Stimulated activated naive CD4-positive, alpha-beta T cell treated with Interleukin-2 at 50 U/mL for 16 hours (primary cell): Measurements from ENCODE around the gene SCFD2.
"Not testable (repeated sequence)": the region's sequence is repeated elsewhere in the genome, so short reads cannot be mapped to it uniquely, and the experiment has no call there.

Experiments used
- DNase-seq: peaks from one replicate; lab custom pipeline; 2025; lab: John Stamatoyannopoulos, UW

Gene SCFD2

DNA sequence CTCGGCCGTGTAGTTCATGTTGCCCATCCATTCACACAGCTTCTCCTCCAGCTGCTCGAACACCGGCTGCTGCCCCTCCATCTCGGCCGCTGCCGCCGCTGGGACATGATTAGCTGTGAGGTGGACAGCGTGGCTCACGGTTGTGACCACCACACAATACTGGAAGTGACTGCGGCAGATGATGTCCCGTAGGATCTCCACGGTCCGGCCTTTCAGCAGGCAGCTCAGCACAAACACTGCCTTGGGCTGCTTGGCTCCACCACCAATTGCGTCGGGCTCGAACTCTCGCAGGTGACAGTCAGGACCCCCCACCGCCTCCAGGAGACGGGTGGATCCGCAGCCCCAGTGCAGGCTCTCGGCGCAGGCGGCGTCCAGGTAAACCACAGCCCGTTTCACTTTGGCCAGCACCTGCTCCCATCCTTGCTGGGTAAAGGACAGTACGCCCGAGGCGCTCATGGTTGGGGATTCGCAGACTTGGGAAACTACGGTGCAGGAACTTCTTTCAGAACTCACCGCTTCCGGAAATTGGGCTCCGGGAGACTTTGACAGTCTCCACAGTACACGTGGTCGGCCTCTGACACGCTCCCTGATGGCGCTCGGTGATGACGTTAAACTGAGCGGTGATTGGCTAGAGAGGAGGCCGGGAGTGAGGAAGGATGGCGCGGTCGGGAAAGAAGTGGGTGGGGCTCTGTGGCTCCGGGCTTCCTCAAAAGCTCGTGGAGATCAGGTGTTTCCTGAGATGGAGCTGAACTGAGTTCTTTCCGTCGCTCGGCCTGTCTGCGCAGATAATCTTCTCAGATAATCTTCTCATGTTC, at the start of gene SCFD2:
Gene SCFD2 (minus strand): TSS at position 576 of the 815 bp plus-strand sequence.
- DNase-seq = peak; percentile 93

DNA sequence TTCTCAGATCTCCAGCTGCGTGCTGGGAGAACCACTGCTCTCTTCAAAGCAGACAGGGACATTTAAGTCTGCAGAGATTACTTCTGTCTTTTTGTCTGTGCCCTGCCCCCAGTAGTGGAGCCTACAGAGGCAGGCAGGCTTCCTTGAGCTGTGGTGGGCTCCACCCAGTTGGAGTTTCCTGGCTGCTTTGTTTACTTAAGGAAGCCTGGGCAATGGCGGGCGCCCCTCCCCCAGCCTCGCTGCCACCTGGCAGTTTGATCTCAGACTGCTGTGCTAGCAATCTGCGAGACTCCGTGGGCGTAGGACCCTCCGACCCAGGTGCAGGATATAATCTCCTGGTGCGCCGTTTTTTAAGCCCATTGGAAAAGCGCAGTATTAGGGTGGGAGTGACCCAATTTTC, 43.6 kb upstream of the SCFD2 start:
- DNase-seq = not testable (repeated sequence)

DNA sequence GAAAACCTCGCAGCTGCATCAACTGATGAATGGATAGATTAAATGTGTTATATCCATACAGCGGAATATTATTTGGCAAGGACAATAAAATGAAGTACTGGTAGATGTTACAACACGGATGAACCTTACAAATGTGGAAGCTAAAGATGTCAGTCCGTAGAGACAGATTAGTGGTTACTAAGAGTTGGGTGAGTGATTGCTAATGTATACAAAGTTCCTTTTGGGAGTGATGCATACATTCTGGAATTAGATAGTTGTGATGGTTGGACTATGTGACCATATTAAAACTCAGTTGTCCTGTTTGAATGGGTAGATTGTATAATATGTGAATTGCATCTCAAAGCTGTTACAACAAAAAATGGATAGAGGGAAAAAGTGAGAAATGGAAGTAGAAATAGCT, 14.4 kb upstream of the SCFD2 start:
- DNase-seq = no peak

DNA sequence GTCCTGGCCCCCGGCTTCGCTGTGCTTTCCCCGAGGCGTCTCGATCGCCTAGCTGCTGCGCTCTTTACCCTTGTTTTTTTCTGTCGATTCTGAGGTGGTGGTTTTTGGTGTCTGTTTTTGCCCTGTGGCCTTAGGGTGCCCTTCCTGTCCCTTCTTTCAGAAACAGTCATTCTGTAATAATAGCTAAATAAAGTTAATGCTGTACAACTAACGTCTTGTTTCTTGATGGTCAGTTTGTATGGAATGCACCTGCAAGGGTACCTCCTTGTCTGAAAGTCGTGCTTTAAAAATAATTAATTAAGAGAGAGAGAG, 12.3 kb upstream of the SCFD2 start:
- DNase-seq = no peak

DNA sequence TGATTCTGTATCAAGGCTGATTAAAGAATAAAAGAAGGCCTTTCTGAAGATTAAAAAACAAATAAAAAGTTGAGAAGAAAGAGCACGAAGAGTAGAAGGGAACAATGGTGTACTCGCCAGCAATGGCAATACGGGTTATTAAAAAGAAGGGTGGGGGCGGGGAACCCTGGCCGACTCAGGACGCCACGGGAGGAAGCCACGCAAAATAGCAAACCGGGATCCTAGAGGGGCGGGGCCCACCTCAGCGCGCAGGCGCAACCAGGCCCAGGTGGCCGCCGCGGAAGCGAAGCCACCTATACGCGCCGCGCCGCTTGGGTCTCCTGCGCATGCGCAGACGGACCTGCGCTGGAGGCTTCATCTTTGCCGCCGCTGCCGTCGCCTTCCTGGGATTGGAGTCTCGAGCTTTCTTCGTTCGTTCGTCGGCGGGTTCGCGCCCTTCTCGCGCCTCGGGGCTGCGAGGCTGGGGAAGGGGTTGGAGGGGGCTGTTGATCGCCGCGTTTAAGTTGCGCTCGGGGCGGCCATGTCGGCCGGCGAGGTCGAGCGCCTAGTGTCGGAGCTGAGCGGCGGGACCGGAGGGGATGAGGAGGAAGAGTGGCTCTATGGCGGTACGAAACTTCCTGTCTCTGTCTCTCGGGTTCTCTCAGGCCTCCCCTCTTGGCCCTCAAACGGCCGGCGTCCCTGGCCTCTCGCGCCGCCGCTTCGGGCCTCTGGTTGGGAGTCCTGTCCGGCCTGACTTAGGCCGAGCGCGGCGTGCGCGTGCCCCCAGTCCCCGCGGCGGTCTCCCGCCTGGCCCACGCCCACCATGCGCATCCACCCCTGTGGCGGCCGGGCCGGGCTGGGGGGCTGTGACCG, 11.7 kb upstream of the SCFD2 start, which contains the start of gene FIP1L1:
Gene FIP1L1 (plus strand): TSS at position 323 of the 852 bp plus-strand sequence. CDS start 198 bp downstream, at position 521.
- peak; percentile 92 for DNase-seq

DNA sequence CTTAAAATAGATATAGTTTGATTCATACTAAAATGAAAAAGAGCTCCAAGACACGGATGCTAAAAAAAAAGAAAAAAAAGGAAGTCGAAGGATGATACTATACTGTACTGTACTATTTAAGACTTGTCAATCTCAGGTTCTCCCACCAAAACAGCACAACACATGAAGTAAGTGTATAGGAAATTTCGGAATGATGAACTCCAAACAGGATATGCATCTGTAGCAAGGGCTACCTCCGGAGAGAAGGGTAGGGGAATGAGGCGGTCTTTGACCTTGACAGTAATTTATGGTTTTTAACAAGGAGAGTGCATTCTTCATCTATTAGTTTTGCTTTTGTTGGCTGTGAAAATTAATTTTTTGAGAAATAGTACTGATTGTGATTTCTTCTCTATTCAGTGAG, 11.0 kb upstream of the SCFD2 start:
- no peak for DNase-seq

DNA sequence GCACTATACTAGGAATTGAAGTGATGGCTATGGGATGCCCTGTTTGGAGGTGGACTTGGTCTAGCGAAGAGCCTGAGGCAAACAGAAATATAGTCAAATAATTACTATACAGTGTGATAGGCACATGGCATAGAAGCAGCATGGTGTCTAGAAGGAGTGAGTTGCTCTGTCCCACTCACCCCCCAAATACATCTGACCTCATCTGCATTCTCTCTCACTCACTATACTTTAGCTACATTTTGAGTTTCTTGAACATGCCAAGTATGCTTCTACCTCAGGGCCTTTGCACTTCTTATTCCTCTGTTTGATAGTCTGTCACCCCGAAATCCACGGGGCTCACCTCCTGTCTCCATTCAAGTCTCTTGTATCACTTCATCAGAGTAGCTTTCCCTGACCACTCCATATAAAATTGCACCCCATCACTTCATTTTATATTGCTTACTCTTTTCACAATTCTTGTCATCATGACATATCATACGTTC, 9.0 kb upstream of the SCFD2 start:
- DNase-seq = no peak

DNA sequence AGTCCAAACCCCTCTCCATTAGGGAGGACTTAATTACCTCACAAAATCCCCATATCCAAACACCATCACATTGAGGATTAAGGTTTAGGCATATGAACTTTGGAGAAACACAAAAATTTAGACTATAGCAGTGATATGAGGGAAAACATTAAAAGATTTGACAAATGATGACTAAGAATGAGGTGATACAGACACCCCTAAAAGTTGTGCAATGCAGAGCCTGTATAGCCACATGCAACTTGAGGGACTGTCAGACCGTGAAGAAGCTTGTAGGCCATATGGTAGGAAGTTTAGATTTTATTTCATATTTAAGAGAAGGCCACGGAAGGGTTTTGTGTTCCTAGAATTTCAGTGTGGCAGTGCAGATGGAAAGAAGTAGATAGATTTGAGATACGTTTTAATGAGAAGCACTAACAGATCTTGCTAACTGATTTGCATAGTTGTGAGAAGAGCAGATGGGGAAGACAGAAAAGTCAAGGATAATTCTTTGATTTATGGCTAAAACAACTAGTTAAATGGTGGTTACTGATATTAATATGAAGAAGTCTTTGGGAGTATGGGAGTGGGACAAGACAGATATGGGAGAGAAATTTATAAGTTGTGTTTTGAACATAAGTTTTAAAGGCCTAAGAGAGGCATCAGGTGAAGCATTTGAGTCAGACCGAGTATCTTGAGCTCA, 6.1 kb upstream of the SCFD2 start:
- no peak for DNase-seq

DNA sequence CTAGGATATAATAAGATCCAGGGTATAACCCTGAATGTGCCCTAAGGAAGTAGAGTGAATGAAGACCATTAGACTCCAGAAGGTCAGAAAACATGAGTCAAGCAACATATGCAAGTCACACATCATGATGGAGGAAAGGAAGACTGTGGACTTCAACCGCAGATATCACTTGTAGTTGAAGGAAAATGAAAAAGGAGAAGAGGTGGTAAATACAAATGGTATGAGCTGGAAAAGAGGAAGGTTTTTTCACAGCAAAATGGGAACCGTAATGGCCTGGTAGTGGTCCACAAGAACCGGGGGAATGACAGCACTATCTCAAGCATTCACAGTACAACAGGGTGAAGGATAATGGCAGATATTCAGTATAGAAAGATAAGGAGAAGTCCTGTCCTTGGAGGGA, 5.2 kb upstream of the SCFD2 start:
- no peak for DNase-seq

DNA sequence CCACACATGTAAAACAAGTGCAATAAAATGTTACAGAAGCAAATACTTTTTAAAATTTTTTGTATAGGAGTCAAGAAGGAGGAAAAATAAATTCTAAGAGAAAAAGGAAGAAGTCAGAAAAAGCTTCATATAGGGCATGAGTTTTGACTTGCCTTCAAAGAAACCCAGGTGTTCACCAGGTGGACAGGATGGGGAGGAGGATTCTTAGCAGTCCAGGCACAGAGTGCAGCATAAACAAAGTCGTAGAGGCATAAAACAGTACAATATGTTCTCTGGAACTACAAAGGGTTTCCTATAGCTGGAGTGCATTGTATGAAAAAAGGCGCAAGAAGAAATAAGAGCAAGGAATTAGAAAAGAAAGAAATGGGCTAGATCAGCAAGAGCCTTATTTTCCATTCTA, 1.9 kb upstream of the SCFD2 start:
- no peak for DNase-seq

DNA sequence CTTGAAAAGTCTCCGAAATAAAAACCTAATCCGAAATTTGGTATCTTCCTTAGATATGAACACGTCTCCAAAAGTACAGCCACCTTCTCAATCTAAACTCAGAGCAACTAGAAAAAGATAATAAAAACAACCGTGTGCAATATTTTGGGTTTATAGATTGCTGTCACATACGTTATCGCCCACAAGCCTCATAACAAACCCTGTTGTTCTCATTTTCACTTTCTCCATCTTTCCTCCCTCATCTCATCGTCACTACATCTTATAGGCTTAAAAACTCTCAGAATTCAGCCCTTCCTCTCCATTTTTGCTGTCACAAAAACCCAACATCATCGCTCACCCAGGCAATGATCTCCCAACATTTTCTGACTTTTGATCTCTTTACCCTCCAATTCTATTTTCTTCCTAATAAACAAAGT, 448 bp upstream of the SCFD2 start:
- no peak for DNase-seq

DNA sequence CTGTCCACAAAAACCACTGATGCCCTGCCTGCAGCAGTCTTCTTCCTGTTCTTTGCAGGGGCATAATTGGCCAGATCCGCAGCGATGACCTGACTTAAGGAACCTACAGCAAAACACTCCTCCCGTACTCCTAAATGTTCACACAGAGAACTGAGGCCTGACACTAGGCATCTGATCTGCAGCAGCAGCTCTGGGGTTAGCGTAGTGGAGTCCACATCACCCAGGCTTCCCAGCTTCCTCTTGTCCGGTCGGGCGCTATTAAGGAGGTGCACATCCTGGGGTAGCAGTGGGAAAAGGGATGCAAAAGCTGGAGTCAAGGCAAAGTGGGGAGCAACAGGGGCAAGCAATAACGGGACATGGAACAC, 758 bp downstream of the SCFD2 start:
- DNase-seq = no peak

DNA sequence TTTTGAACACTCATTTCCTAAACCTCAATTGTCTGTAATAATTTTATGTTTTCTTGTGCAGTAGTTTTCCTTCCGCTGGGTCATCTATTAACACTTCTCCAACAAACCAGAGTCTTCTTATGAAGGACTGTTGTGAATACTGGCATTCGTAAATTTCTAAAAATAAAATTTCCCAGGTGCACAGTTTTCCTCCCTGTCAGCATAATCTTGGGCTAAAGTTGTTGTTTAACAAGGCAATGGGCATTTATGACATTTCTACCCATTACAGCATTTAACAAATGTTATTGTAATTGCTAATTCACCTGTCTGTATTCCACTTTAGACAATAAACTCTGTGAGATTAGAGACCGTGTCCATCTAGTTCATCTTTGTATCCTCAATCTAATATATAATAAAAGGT, 1.2 kb downstream of the SCFD2 start:
- DNase-seq = no peak

DNA sequence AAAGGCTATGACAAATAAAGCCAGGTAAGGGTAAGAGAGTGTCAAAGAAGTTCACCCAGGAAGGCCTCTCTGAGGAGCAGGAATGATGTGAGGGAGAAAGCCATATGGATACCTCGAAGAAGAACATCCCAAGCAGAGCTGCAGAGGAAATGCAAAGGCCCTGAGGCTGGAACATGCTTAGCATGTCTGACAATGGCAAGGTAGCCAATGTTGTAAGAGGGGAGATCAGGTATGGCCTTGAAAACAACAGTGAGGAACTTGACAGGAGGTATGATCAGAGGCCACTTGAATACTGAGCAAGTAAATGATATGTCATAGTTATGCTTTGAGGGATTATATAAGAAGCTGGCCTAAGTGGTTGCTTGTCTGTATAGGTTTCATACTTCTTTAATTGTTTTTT, 3.8 kb downstream of the SCFD2 start:
- no peak for DNase-seq

DNA sequence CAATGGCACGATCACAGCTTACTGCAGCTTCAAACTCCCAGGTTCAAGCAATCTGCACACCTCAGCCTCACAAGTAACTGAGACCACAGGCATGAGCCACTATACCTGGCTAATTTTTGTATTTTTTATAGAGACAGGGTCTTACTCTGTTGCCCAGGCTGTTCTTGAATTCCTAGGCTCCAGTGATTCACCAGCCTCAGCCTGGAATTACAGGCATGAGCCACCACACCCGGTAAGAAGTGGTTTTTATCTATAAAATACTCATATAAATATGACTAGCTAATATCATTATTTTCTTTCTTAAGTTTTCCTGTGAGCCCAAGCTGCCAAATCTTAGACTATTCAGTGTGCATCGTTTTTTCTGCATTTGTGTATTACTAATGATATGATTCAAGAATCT, 4.4 kb downstream of the SCFD2 start:
- DNase-seq = no peak

DNA sequence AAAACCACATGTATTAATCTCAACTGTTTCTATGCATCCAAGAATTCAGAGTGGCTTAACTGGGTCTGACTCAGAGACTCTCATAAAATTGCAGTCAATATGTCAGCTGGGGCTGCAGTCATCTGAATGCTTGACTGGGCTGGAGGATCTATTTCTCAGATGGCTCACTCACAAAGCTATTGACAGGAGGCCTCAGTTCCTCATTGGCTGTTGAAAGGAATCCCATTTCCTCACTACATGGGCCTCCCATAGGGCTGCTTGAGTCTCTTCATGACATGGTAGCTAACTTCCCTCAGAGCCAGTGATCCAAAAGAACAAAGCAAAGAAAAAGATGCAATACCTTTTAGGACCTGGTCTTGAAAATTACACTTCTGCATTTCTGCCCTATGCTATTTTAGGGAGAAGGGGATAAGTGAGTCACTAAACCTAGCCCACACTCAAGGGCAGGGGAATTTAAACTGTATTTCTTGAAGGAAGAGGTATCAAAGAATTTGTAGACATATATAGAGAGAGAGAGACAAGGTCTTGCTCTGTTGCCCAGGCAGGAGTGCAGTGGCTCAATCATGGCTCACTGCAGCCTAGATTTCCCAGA, 9.8 kb downstream of the SCFD2 start:
- DNase-seq = no peak

DNA sequence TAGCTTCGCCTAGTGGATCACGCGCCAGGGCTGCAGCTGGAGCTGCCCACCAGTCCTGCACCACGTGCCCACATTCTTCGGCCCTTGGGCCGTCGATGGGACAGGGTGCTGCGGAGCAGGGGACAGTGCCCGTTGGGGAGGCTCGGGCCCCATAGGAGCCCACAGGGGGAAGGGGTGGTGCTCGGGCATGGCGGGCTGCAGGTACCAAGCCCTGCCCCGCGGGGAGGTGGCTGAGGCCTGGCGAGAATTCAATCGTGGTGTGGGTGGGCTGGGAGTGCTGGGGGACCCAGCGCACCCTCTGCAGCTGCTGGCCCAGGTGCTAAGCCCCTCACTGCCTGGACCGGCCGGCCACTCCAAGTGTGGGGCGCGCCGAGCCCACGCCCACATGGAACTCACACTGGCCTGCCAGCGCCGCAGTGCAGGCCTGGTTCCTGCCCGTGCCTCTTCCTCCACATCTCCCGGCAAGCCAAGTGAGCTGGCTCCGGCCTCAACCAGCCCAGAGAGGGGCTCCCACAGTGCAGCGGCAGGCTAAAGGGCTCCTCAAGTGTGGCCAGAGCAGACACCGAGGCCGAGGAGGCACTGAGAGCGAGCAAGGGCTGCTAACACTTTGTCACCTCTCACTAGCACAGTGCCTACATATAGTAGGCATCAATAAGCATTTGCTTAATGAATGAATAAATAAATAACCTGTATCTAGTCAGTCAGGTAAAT, 11.7 kb downstream of the SCFD2 start:
- no peak for DNase-seq

DNA sequence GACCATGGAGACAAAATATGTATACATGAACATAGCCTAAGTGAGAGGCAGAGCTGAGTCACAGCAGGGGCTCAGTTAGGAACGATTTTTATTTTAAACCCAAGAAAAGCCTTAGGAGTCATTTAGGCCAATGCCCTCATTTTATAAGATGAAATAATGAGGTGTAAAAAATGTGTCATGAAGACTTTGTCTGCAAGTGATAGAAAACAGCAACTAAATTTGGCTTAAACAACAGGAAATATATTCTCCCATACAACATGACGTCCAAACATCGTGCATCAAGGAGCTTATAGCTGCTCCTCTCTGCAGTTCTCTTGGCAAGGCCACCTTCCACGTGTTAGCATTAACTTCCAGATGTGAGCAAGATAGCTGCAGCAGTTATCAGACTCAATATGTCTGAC, 16.8 kb downstream of the SCFD2 start:
- no peak for DNase-seq

DNA sequence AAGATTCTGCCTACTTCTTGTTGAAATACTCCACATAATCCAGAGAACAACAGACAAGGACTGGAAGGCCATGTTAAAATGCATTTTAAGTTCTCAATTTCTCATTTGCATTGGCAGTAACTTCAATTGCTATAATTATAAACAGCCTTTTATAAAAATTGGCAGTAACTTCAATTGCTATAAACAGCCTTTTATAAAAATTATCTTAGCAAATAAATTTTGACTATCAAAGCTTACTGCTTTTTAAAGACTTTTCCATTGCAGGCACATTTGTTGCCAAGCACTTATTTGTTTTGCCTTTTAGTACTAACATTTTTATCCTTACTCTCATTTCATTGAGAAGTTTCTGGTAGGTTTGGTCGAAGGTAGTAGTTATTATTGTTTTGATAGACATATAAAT, 17.8 kb downstream of the SCFD2 start:
- no peak for DNase-seq

DNA sequence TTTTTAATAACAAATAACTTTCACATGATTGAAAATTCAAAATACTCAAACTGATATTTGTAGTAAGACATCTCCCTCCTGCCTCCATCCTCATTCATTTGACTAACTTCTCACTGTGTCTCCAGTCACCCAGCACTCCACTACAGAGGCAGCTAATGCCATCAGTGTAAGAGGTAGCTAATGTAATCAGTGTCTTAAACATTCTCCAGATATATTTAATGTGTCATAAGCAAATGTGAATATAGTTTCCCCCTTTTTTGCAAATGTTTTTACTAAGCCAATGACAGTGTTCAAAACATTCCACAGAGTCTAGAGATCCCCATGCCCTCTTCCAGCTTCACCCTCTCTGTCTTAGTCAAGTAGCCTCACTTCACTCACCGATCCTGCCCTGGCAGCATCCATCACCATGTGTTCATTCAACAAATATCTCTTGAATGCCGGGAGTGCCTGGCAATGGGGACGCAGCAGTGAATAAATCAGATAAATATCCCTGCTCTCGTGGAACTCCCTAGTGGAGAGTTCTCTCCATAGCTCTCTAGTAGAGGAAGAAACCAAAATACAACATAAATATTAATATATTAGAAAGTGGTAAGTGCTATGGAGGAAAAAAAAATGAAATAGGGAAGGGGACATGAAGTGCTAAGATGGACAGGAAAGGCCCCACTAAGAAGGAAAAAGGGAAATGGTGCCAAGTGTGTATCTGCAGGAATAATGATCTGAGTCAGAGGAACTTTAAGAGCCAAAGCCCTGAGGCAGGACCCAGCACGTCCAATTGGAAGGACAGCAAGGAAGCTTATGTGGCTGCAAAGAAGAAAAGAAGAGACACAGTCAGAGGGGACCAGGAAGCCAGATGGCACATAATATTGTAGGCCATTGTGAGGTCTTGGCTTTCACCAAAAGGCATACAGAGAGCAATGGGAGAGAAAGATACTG, 18.7 kb downstream of the SCFD2 start:
- no peak for DNase-seq

DNA sequence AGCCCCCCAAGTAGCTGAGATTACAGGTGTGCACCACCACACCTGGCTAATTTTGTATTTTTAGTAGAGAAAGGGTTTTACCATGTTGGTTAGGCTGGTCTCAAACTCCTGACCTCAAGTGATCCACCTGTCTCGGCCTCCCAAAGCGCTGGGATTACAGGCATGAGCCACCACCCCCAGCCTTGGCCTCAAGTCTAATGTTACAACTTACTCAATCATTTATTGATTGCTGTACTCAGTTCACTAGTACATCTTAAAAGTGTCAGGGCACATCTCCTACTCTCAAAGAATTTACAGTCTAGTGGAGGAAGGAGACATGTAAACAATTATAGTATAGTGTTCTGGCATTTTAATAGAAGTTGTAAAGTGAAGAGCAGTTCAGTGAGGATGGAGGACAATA, 19.5 kb downstream of the SCFD2 start:
- not testable (repeated sequence) for DNase-seq
